ENCODE results near the gene PA2G4. TPM values are rescaled to one million over a fixed set of nuclear protein-coding genes. Genes with fewer than 3 reads are reported as not detected.
A peak's percentile ranks its signal among the peaks of the same experiment; 100 is the strongest.

Gene PA2G4
- total RNA-seq, 1 experiment from 2014 or later, result 205 TPM

GRCh38 chr12:56118688-56119357 lies 14.5 kb downstream of the PA2G4 start:
- Mint-ChIP-seq H3K9me3 (ENCODE audit: unreplicated experiment) (no peaks in the 10 kb centered on the region), H3K36me3 (ENCODE audit: insufficient read depth, unreplicated experiment) (peaks cover 41% of the 10 kb centered on the region), H3K27ac (ENCODE audit: low read depth, unreplicated experiment) (peak overlapping the region; percentile 100), H3K4me3 (ENCODE audit: unreplicated experiment) (peak overlapping the region; percentile 95), H3K4me1 (ENCODE audit: insufficient read depth, unreplicated experiment) (peaks cover 15% of the 10 kb centered on the region), H3K27me3 (ENCODE audit: insufficient read depth, unreplicated experiment) (no peaks in the 10 kb centered on the region)
- ChIA-PET POLR2A (interaction anchor here (0.5 to 6.7 kb wide), 38 partner anchors 10 to 516 kb away, joined by 3 to 249 read pairs (median 5); partner anchors contain the start of genes ANKRD52, CD63, COQ10A and DNAJC14), CTCF (interaction anchor here (0.5 to 3.8 kb wide), 41 partner anchors 8 to 509 kb away, joined by 3 to 57 read pairs (median 4); partner anchors contain the start of genes ANKRD52, ESYT1, MYL6 and PA2G4)
- intact Hi-C loops (cut with micrococcal nuclease), result loop anchor here (1.0 to 5.0 kb wide), 6 partner anchors 33 to 380 kb away; partner anchors contain the start of genes ANKRD52, MYL6B, NABP2 and SPRYD4
- no peak for TF ChIP-seq CTCF (IDR thresholded peaks at IDR 0.05; ENCODE audit: unreplicated experiment)
- DNase-seq (ENCODE audit: unreplicated experiment), result peak; percentile 14
- no TSS peak for BruUV-seq (replicated peaks)

- peaks cover 12% of the 10 kb centered on the region for H3K4me1 Mint-ChIP-seq (ENCODE audit: insufficient read depth, unreplicated experiment)
- intact Hi-C loops (cut with micrococcal nuclease), result loop anchor here (1.0 to 5.0 kb wide), 4 partner anchors 33 to 348 kb away; partner anchors contain the start of genes ANKRD52, MYL6B, NABP2 and SPRYD4
- no TSS peak for BruUV-seq (replicated peaks)
- H3K27me3 Mint-ChIP-seq (ENCODE audit: insufficient read depth, unreplicated experiment), result no peaks in the 10 kb centered on the region
- DNase-seq (ENCODE audit: unreplicated experiment), result peak; percentile 95
- ChIA-PET CTCF (interaction anchor here (0.6 to 3.8 kb wide), 29 partner anchors 9 to 1680 kb away, joined by 3 to 57 read pairs (median 4); partner anchors contain the start of genes ESYT1, MYL6, RNF41 and SMARCC2), POLR2A (interaction anchor here (0.5 to 6.7 kb wide), 26 partner anchors 9 to 470 kb away, joined by 3 to 249 read pairs (median 9); partner anchors contain the start of genes ANKRD52, COQ10A, ERBB3 and ESYT1)
- H3K27ac Mint-ChIP-seq (ENCODE audit: low read depth, unreplicated experiment), result peak overlapping the region; percentile 100
- peak; percentile 87 for TF ChIP-seq CTCF (IDR thresholded peaks at IDR 0.05; ENCODE audit: unreplicated experiment)
- peaks cover 35% of the 10 kb centered on the region for H3K36me3 Mint-ChIP-seq (ENCODE audit: insufficient read depth, unreplicated experiment)
- no peaks in the 10 kb centered on the region for H3K9me3 Mint-ChIP-seq (ENCODE audit: unreplicated experiment)
- H3K4me3 Mint-ChIP-seq (ENCODE audit: unreplicated experiment), result peak overlapping the region; percentile 95
These were observed 15.0 kb downstream of the PA2G4 start for GRCh38 chr12:56119361-56119796.

GRCh38 chr12:56120158-56120846 lies 15.9 kb downstream of the PA2G4 start:
- CTCF ChIA-PET, result interaction anchor here (0.6 to 3.8 kb wide), 30 partner anchors 8 to 1681 kb away, joined by 3 to 57 read pairs (median 4); partner anchors contain the start of genes ANKRD52, ESYT1, MYL6 and RNF41
- H3K4me3 Mint-ChIP-seq (ENCODE audit: unreplicated experiment), result peak overlapping the region; percentile 95

More at GRCh38 chr12:56120158-56120846, 15.9 kb downstream of the PA2G4 start:
- Mint-ChIP-seq H3K36me3 (ENCODE audit: insufficient read depth, unreplicated experiment) (peaks cover 33% of the 10 kb centered on the region), H3K4me1 (ENCODE audit: insufficient read depth, unreplicated experiment) (peaks cover 12% of the 10 kb centered on the region), H3K27me3 (ENCODE audit: insufficient read depth, unreplicated experiment) (no peaks in the 10 kb centered on the region), H3K27ac (ENCODE audit: low read depth, unreplicated experiment) (peak overlapping the region; percentile 100), H3K9me3 (ENCODE audit: unreplicated experiment) (no peaks in the 10 kb centered on the region)
- intact Hi-C loops (cut with micrococcal nuclease), result no loop called here
- no peak for TF ChIP-seq CTCF (IDR thresholded peaks at IDR 0.05; ENCODE audit: unreplicated experiment)
- no TSS peak for BruUV-seq (replicated peaks)
- POLR2A ChIA-PET, result interaction anchor here (0.6 to 6.7 kb wide), 16 partner anchors 8 to 303 kb away, joined by 3 to 249 read pairs (median 10); partner anchors contain the start of genes ANKRD52, ERBB3, ESYT1 and MYL6
- peak; percentile 51 for DNase-seq (ENCODE audit: unreplicated experiment)

All from MCF 10A (cell line).